ENCODE data around the gene ANKRD13B.

The ANKRD13B gene

GRCh38 chr17:29588562-29589411, 4.1 kb upstream of the ANKRD13B start:
- H3K36me3 ChIP-seq (ENCODE audit: control insufficient read depth, insufficient read depth, low read length): no peaks in the 10 kb centered on the region
- peak overlapping the region; percentile 64 for H3K27ac ChIP-seq (ENCODE audit: low read depth, low read length)
- peaks cover 30% of the 10 kb centered on the region for H3K4me1 ChIP-seq (ENCODE audit: control insufficient read depth, insufficient read depth, low read length)
- H3K9ac ChIP-seq (ENCODE audit: low read length): peak overlapping the region; percentile 67
- H3K4me3 ChIP-seq (ENCODE audit: low read length): peak overlapping the region; percentile 85
- no peaks in the 10 kb centered on the region for H3K27me3 ChIP-seq (ENCODE audit: control insufficient read depth, insufficient read depth, low read length)

- Histone ChIP-seq H3K4me1 (ENCODE audit: control insufficient read depth, insufficient read depth, low read length) (peaks cover 30% of the 10 kb centered on the region), H3K27ac (ENCODE audit: low read depth, low read length) (peak within 1 kb of the TSS; percentile 87), H3K27me3 (ENCODE audit: control insufficient read depth, insufficient read depth, low read length) (no peaks in the 10 kb centered on the region), H3K4me3 (ENCODE audit: low read length) (peak within 1 kb of the TSS; percentile 85), H3K36me3 (ENCODE audit: control insufficient read depth, insufficient read depth, low read length) (no peaks in the 10 kb centered on the region), H3K9ac (ENCODE audit: low read length) (peak within 1 kb of the TSS; percentile 67)
These were observed 3.2 kb upstream of the ANKRD13B start, which contains the start of gene GIT1 for GRCh38 chr17:29589524-29590410. GIT1 (minus strand) TSS chr17:29589648; CDS start chr17:29589378, 270 bp downstream.

DNA sequence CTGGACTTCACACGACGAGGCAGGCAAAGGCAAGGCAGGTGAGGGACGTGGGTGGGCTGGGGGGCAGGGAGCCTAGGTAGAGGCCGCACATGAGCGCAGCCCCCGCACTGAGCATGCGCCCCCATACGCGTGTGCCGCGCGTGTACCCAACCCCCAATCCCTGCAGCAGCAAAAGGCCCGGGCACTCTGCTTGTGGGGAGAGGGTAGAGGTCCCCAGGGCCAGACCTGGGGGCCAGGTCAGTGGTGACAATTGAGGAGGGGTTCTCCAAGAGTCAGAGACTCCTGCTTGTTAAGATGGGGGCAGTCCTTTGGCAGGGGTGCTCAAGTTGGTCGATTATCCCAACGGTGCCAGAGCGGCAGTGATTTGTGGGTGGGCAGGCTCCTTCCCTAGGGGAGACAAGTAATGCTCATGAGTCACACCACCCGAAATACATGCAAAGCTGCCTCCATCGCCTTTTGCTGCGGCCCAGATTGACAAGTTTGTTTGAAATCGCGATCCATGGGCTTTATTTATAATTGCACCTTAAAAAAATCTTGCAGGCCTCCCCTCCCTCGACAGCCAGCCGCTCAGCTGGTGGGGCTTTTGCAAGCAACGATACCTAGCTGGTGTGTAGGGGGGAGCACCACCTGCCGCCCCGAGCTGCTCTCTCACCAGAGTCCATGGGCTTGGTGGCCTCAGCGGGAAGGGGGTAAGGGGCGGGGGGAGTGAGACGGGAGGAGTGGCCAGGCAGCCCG, 2.4 kb upstream of the ANKRD13B start:
- no peaks in the 10 kb centered on the region for H3K27me3 ChIP-seq (ENCODE audit: control insufficient read depth, insufficient read depth, low read length)
- no peaks in the 10 kb centered on the region for H3K36me3 ChIP-seq (ENCODE audit: control insufficient read depth, insufficient read depth, low read length)
- H3K27ac ChIP-seq (ENCODE audit: low read depth, low read length): peak overlapping the region; percentile 87
- peaks cover 30% of the 10 kb centered on the region for H3K4me1 ChIP-seq (ENCODE audit: control insufficient read depth, insufficient read depth, low read length)
- H3K4me3 ChIP-seq (ENCODE audit: low read length): peak overlapping the region; percentile 77
- no peak overlapping the region for H3K9ac ChIP-seq (ENCODE audit: low read length)

- peak overlapping the region; percentile 77 for H3K4me3 ChIP-seq (ENCODE audit: low read length)
- H3K27me3 ChIP-seq (ENCODE audit: control insufficient read depth, insufficient read depth, low read length): no peaks in the 10 kb centered on the region
- H3K9ac ChIP-seq (ENCODE audit: low read length): peak overlapping the region; percentile 10
- H3K36me3 ChIP-seq (ENCODE audit: control insufficient read depth, insufficient read depth, low read length): no peaks in the 10 kb centered on the region
- H3K4me1 ChIP-seq (ENCODE audit: control insufficient read depth, insufficient read depth, low read length): peaks cover 30% of the 10 kb centered on the region
- H3K27ac ChIP-seq (ENCODE audit: low read depth, low read length): peak overlapping the region; percentile 87
These were observed 1.7 kb upstream of the ANKRD13B start for GRCh38 chr17:29591146-29591736.

- Histone ChIP-seq H3K4me1 (ENCODE audit: control insufficient read depth, insufficient read depth, low read length) (peaks cover 30% of the 10 kb centered on the region), H3K4me3 (ENCODE audit: low read length) (peak overlapping the region; percentile 77), H3K36me3 (ENCODE audit: control insufficient read depth, insufficient read depth, low read length) (no peaks in the 10 kb centered on the region), H3K27me3 (ENCODE audit: control insufficient read depth, insufficient read depth, low read length) (no peaks in the 10 kb centered on the region), H3K9ac (ENCODE audit: low read length) (peak overlapping the region; percentile 18), H3K27ac (ENCODE audit: low read depth, low read length) (peak overlapping the region; percentile 87)
These were observed 959 bp upstream of the ANKRD13B start for GRCh38 chr17:29591737-29592608.

DNA sequence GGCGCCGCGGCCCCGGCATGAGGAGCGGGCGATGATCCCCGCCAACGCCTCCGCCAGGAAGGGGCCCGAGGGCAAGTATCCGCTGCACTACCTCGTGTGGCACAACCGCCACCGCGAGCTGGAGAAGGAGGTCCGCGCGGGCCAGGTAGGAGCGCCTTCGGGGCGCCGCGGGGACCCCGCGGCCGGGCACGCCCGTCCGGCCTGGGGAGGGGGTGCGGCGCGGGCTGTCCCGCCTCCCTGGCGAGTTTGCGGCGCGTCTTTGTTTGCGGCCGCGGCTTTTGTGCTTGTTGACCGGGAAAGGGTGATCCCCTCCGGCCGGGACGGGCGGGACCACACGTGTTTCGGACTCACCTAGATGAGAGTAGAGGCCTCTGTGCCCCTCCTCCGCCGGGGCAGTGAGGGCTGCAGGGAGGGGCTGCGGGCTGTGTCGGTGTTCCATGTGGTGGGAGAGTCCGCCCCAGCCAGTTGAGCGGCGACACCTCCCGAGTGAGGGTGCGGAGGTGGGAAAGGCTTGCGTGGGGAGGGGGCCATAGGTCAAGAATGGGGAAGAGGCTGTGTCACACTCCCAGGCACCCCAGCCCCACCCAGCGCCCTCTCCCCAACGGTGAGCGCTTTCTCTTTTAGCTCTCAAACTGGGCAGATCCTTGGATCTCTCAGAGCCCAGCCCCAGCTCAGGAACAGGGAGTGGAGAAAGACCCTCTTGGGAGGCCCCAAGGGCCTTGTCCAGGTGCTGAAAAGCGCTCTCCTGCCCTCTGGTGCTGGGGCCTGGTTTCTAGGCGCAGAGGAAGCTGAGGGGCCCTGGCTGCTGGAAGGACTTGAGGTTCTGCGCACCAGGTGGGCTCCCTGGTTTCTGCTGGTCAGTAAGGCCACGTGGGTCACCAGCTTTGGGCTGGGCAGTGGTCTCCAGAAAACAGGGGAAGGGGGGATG, 923 bp downstream of the ANKRD13B start:
- no peaks in the 10 kb centered on the region for H3K27me3 ChIP-seq (ENCODE audit: control insufficient read depth, insufficient read depth, low read length)
- H3K27ac ChIP-seq (ENCODE audit: low read depth, low read length): no peak overlapping the region
- peak overlapping the region; percentile 58 for H3K4me3 ChIP-seq (ENCODE audit: low read length)
- H3K9ac ChIP-seq (ENCODE audit: low read length): no peak overlapping the region
- no peaks in the 10 kb centered on the region for H3K36me3 ChIP-seq (ENCODE audit: control insufficient read depth, insufficient read depth, low read length)
- peaks cover 20% of the 10 kb centered on the region for H3K4me1 ChIP-seq (ENCODE audit: control insufficient read depth, insufficient read depth, low read length)

DNA sequence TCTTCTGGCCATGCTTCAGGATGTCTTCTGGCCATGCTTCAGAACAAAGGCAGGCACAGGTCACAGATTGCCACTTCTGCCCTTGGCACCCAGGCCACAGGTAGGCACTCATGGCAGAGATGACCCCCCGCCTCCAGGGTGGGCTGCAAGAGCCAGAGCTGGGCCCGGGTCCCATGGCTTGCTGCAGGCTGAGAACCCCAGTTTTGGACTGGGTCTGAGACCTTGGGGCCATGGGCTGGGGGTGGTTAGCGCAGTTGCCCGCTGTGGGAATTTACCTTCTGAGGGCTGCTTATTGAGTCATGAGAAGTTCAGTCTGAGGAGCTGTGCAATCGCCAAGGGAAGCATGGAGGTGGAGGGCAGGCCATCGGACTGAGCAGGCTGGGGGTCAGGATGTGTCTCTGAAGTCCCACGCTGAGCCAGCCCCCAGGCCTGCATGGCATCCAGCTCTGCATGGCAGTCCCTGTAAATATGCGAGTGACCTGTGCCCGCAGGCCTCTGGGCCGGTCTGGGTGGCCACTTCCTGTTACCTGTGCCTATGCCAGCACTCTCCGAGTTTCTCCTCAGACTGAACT, 1.7 kb downstream of the ANKRD13B start:
- Histone ChIP-seq H3K4me3 (ENCODE audit: low read length) (no peak overlapping the region), H3K27me3 (ENCODE audit: control insufficient read depth, insufficient read depth, low read length) (no peaks in the 10 kb centered on the region), H3K9ac (ENCODE audit: low read length) (no peak overlapping the region), H3K27ac (ENCODE audit: low read depth, low read length) (no peak overlapping the region), H3K4me1 (ENCODE audit: control insufficient read depth, insufficient read depth, low read length) (peaks cover 20% of the 10 kb centered on the region), H3K36me3 (ENCODE audit: control insufficient read depth, insufficient read depth, low read length) (no peaks in the 10 kb centered on the region)

DNA sequence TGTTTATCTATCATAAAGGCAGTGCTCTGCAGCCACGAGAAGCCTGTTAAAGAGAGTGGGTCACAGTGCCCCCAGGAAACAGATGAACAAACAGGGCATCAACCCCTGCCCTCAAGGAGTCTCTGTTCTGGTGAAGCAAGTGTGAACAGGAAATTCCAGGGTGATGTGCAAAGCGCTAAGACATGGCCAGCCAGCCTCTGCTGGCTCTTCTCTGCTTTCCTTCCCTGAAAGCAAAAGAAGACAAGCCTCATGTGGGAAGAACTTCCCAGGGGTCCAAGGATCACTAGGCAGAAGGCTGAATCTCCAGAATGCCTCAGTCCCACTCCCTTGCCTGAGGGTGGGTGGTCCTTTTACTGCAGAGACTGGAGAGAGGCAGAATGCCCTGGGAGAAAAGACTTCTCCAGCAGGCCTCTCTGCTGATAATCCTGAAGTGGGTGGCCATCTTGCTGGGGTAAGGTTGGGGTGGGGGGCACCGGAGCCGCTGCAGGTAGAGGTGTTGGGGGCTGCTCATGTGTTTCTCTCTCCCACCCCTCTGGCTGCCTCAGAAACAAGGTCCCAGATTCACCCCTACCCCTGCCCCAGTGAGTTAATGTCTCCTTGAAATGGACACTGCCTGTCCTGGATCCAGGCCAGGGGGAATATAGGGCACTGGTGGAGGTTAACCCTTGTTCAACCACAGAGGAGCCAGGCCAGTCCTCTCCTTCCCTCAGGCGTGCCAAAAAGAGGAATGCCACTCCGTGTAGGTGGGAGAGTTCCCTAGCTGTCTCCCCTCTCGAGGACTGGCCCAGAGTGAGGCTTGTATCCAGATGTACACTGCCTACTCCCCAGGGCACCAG, 2.4 kb downstream of the ANKRD13B start:
- Histone ChIP-seq H3K4me1 (ENCODE audit: control insufficient read depth, insufficient read depth, low read length) (peaks cover 14% of the 10 kb centered on the region), H3K36me3 (ENCODE audit: control insufficient read depth, insufficient read depth, low read length) (no peaks in the 10 kb centered on the region), H3K27ac (ENCODE audit: low read depth, low read length) (no peak overlapping the region), H3K9ac (ENCODE audit: low read length) (no peak overlapping the region), H3K27me3 (ENCODE audit: control insufficient read depth, insufficient read depth, low read length) (no peaks in the 10 kb centered on the region), H3K4me3 (ENCODE audit: low read length) (no peak overlapping the region)

- Histone ChIP-seq H3K27me3 (ENCODE audit: control insufficient read depth, insufficient read depth, low read length) (no peaks in the 10 kb centered on the region), H3K4me1 (ENCODE audit: control insufficient read depth, insufficient read depth, low read length) (peaks cover 11% of the 10 kb centered on the region), H3K27ac (ENCODE audit: low read depth, low read length) (no peak overlapping the region), H3K4me3 (ENCODE audit: low read length) (no peak overlapping the region), H3K36me3 (ENCODE audit: control insufficient read depth, insufficient read depth, low read length) (no peaks in the 10 kb centered on the region), H3K9ac (ENCODE audit: low read length) (no peak overlapping the region)
These were observed 3.2 kb downstream of the ANKRD13B start for GRCh38 chr17:29595943-29596774.
